Measurements from ENCODE around the gene ZNF598. TPM values are rescaled to one million over a fixed set of nuclear protein-coding genes. Genes with fewer than 3 reads are reported as not detected.
A peak's percentile ranks its signal among the peaks of the same experiment; 100 is the strongest.

Gene ZNF598
- total and polyA plus RNA-seq, 4 experiments from 2014 or later, result 3.1 to 49.8 (median 29.3) TPM

DNA sequence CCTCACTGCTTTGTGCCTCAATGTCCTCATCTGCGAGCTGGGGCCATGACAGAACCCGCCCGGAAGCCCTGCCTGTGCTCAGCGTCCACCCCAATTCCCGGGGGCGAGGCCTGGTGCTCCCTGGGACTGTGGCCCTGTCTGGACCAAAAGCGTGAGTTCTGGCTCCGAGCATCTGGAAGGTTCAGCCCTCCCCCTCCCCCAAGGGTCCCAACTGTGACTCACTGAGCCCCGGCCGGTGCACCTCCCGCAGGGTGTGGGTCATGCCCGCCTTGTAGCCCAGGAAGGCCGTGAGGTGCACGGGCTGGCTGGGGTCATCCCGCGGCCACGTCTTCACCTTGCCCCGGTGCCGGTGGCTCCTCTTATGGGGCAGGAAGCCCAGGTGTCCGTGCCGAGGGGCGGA lies 55.9 kb downstream of the ZNF598 start:
- Histone ChIP-seq H3K4me3 (ENCODE audit: low read length in 2 of 2) (no peak overlapping the region), H3K4me1 (ENCODE audit: insufficient read depth, low read length) (peaks cover 2% of the 10 kb centered on the region), H3K27ac (ENCODE audit: low read depth, low read length) (no peak overlapping the region), H3K9me3 (ENCODE audit: control insufficient read depth in 1 of 2, low read length in 2 of 2) (no peaks in the 10 kb centered on the region), H3K27me3 (ENCODE audit: insufficient read depth, low read length) (no peaks in the 10 kb centered on the region), H3K36me3 (ENCODE audit: insufficient read depth, low read length) (no peaks in the 10 kb centered on the region)
- H3K9me3 Mint-ChIP-seq, result no peaks in the 10 kb centered on the region
- intact Hi-C loops (cut with micrococcal nuclease), result no loop called here
- peaks cover 0 to under 1% (median 0%) of the 10 kb centered on the region in 4 donors for H3K4me1 Mint-ChIP-seq
- DNase-seq, result peak in 1 of 5 donors; percentile 24
- ChIA-PET POLR2A (ENCODE audit: partially characterized antibody) (interaction anchor here (2.3 kb wide), 1 partner anchor 11 kb away, joined by 5 read pairs; the partner anchor contains the start of gene MSRB1), CTCF (ENCODE audit: partially characterized antibody) (interaction anchor here (1.5 kb wide), 1 partner anchor 11 kb away, joined by 3 read pairs; the partner anchor contains the start of gene MSRB1)
- no peak overlapping the region for H3K27ac Mint-ChIP-seq
- no peaks in the 10 kb centered on the region for H3K27me3 Mint-ChIP-seq
- H3K4me3 Mint-ChIP-seq, result no peak overlapping the region
- H3K36me3 Mint-ChIP-seq, result no peaks in the 10 kb centered on the region

- no peaks in the 10 kb centered on the region for H3K36me3 ChIP-seq (ENCODE audit: insufficient read depth, low read length)
- H3K4me1 ChIP-seq (ENCODE audit: insufficient read depth, low read length), result no peaks in the 10 kb centered on the region
- Mint-ChIP-seq H3K27ac (no peak overlapping the region), H3K27me3 (no peaks in the 10 kb centered on the region), H3K36me3 (no peaks in the 10 kb centered on the region), H3K4me1 (no peaks in the 10 kb centered on the region), H3K9me3 (no peaks in the 10 kb centered on the region), H3K4me3 (no peak overlapping the region)
- H3K27ac ChIP-seq (ENCODE audit: low read depth, low read length), result no peak overlapping the region
- intact Hi-C loops (cut with micrococcal nuclease), result no loop called here
- H3K27me3 ChIP-seq (ENCODE audit: insufficient read depth, low read length), result no peaks in the 10 kb centered on the region
- H3K4me3 ChIP-seq (ENCODE audit: low read length in 2 of 2), result no peak overlapping the region
- DNase-seq, result no peak
- ChIA-PET CTCF (ENCODE audit: partially characterized antibody) (no interaction called here), POLR2A (ENCODE audit: partially characterized antibody) (no interaction called here)
- H3K9me3 ChIP-seq (ENCODE audit: control insufficient read depth in 1 of 2, low read length in 2 of 2), result no peaks in the 10 kb centered on the region
Measured at GRCh38 chr16:1950559-1950958, 59.1 kb downstream of the ZNF598 start.

DNA sequence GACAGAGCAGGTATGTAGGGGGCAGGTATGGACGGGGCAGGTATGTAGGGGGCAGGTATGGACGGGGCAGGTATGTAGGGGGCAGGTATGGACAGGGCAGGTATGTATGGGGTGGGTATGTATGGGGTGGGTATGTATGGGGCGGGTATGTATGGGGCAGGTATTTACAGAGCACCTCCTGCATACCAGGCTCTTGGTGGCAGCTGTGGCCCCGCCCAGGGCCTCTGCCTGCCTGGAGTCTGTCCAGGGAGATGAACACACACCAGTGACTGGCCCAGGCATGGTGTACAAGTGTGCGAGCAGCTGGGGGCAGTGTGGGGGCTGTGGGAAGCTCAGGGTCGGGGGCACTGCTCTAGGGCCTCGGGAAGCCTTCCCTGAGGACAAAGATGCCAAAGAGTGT lies 59.6 kb downstream of the ZNF598 start:
- no peaks in the 10 kb centered on the region for H3K9me3 ChIP-seq (ENCODE audit: control insufficient read depth in 1 of 2, low read length in 2 of 2)
- no peaks in the 10 kb centered on the region for H3K4me1 ChIP-seq (ENCODE audit: insufficient read depth, low read length)
- Mint-ChIP-seq H3K9me3 (no peaks in the 10 kb centered on the region), H3K4me3 (no peak overlapping the region), H3K4me1 (no peaks in the 10 kb centered on the region), H3K36me3 (no peaks in the 10 kb centered on the region), H3K27me3 (no peaks in the 10 kb centered on the region), H3K27ac (no peak overlapping the region)
- intact Hi-C loops (cut with micrococcal nuclease), result no loop called here
- no peaks in the 10 kb centered on the region for H3K36me3 ChIP-seq (ENCODE audit: insufficient read depth, low read length)
- CTCF ChIA-PET (ENCODE audit: partially characterized antibody), result no interaction called here
- no peak for DNase-seq
- no peaks in the 10 kb centered on the region for H3K27me3 ChIP-seq (ENCODE audit: insufficient read depth, low read length)
- POLR2A ChIA-PET (ENCODE audit: partially characterized antibody), result no interaction called here
- no peak overlapping the region for H3K4me3 ChIP-seq (ENCODE audit: low read length in 2 of 2)
- H3K27ac ChIP-seq (ENCODE audit: low read depth, low read length), result no peak overlapping the region

DNA sequence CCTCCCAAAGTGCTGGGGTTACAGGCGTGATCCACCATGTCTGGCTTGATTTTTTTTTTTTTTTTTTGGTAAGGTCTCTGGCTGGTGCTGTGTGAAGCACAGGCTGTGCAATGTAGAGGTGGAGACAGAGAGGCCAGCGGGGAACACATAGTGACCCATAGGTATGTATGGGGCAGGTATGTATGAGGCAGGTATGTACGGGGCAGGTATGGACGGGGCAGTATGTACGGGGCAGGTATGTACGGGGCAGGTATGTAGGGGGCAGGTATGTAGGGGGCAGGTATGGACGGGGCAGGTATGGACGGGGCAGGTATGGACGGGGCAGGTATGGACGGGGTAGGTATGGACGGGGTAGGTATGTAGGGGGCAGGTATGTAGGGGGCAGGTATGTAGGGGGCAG lies 60.1 kb downstream of the ZNF598 start:
- Mint-ChIP-seq H3K36me3 (no peaks in the 10 kb centered on the region), H3K9me3 (no peaks in the 10 kb centered on the region), H3K4me1 (peaks cover 0 to 2% (median 0%) of the 10 kb centered on the region in 4 donors), H3K4me3 (no peak overlapping the region), H3K27me3 (no peaks in the 10 kb centered on the region), H3K27ac (no peak overlapping the region)
- POLR2A ChIA-PET (ENCODE audit: partially characterized antibody), result no interaction called here
- no peaks in the 10 kb centered on the region for H3K9me3 ChIP-seq (ENCODE audit: control insufficient read depth in 1 of 2, low read length in 2 of 2)
- intact Hi-C loops (cut with micrococcal nuclease), result no loop called here
- H3K27ac ChIP-seq (ENCODE audit: low read depth, low read length), result no peak overlapping the region
- no peak for DNase-seq
- no peaks in the 10 kb centered on the region for H3K36me3 ChIP-seq (ENCODE audit: insufficient read depth, low read length)
- H3K4me3 ChIP-seq (ENCODE audit: low read length in 2 of 2), result no peak overlapping the region
- H3K27me3 ChIP-seq (ENCODE audit: insufficient read depth, low read length), result no peaks in the 10 kb centered on the region
- CTCF ChIA-PET (ENCODE audit: partially characterized antibody), result interaction anchor here (0.7 kb wide), 1 partner anchor 533 kb away, joined by 3 read pairs; no protein-coding TSS in a partner anchor
- no peaks in the 10 kb centered on the region for H3K4me1 ChIP-seq (ENCODE audit: insufficient read depth, low read length)

Other genes with a start within 250 kb of the ZNF598 start
Only the 30 nearest of the 33 such genes appear.
- 10 to 100 TPM; 57.6 to 67.3 TPM for gene MRPS34, start 236.7 kb downstream of the ZNF598 start, total RNA-seq
- 100 to 1,000 TPM; 138 to 151 TPM for gene MRPS34, start 236.7 kb downstream of the ZNF598 start, polyA plus RNA-seq
- 100 to 1,000 TPM; 133 to 144 TPM for gene SPSB3, start 227.2 kb downstream of the ZNF598 start, total RNA-seq
- 10 to 100 TPM; 56.6 to 72.9 TPM for gene SPSB3, start 227.2 kb downstream of the ZNF598 start, polyA plus RNA-seq
- 10 to 100 TPM; 55.9 to 59.4 TPM for gene NUBP2, start 226.9 kb downstream of the ZNF598 start, total RNA-seq
- 10 to 100 TPM; 77.6 to 98.9 TPM for gene NUBP2, start 226.9 kb downstream of the ZNF598 start, polyA plus RNA-seq
- under 1 TPM; 0.29 to 0.36 TPM for gene IGFALS, start 216.1 kb downstream of the ZNF598 start, total RNA-seq
- not detected for gene IGFALS, start 216.1 kb downstream of the ZNF598 start, polyA plus RNA-seq
- gene HAGH, start 183.0 kb downstream of the ZNF598 start, total RNA-seq, result 10 to 100 TPM; 73.7 to 77.8 TPM
- 10 to 100 TPM; 54.3 to 63.2 TPM for gene HAGH, start 183.0 kb downstream of the ZNF598 start, polyA plus RNA-seq
- 1 to 10 TPM; 7.8 to 9.6 TPM for gene FAHD1, start 182.6 kb downstream of the ZNF598 start, total RNA-seq
- gene FAHD1, start 182.6 kb downstream of the ZNF598 start, polyA plus RNA-seq, result 10 to 100 TPM; 22.3 to 23.2 TPM
- not detected for gene MEIOB, start 137.7 kb downstream of the ZNF598 start, total RNA-seq
- not detected for gene MEIOB, start 137.7 kb downstream of the ZNF598 start, polyA plus RNA-seq
- not detected for gene HS3ST6, start 91.4 kb downstream of the ZNF598 start, total RNA-seq
- gene HS3ST6, start 91.4 kb downstream of the ZNF598 start, polyA plus RNA-seq, result not detected
- 10 to 100 TPM in 1 of 2 experiments, 1 to 10 TPM in 1; 9.3 to 10.6 TPM for gene MSRB1, start 66.6 kb downstream of the ZNF598 start, total RNA-seq
- 10 to 100 TPM; 20.4 to 30.5 TPM for gene MSRB1, start 66.6 kb downstream of the ZNF598 start, polyA plus RNA-seq
- gene RPL3L, start 55.1 kb downstream of the ZNF598 start, total RNA-seq, result not detected
- not detected for gene RPL3L, start 55.1 kb downstream of the ZNF598 start, polyA plus RNA-seq
- gene NDUFB10, start 50.3 kb downstream of the ZNF598 start, total RNA-seq, result 10 to 100 TPM; 76.5 to 86.2 TPM
- gene NDUFB10, start 50.3 kb downstream of the ZNF598 start, polyA plus RNA-seq, result 100 to 1,000 TPM; 205 to 223 TPM
- gene RPS2, start 45.0 kb downstream of the ZNF598 start, total RNA-seq, result 1,000 to 10,000 TPM; 2,828 to 2,894 TPM
- 1,000 to 10,000 TPM; 6,382 to 6,826 TPM for gene RPS2, start 45.0 kb downstream of the ZNF598 start, polyA plus RNA-seq
- not detected for gene RNF151, start 43.0 kb downstream of the ZNF598 start, total RNA-seq
- not detected for gene RNF151, start 43.0 kb downstream of the ZNF598 start, polyA plus RNA-seq
- gene TBL3, start 37.8 kb downstream of the ZNF598 start, total RNA-seq, result 10 to 100 TPM; 33.2 to 35.0 TPM
- gene TBL3, start 37.8 kb downstream of the ZNF598 start, polyA plus RNA-seq, result 10 to 100 TPM; 44.1 to 47.6 TPM
- under 1 TPM; 0.47 to 0.84 TPM for gene NOXO1, start 28.4 kb downstream of the ZNF598 start, total RNA-seq
- gene NOXO1, start 28.4 kb downstream of the ZNF598 start, polyA plus RNA-seq, result under 1 TPM; 0.50 to 0.54 TPM
- 10 to 100 TPM; 19.6 to 22.6 TPM for gene GFER, start 25.6 kb downstream of the ZNF598 start, total RNA-seq
- 10 to 100 TPM; 32.2 to 35.7 TPM for gene GFER, start 25.6 kb downstream of the ZNF598 start, polyA plus RNA-seq
- gene SYNGR3, start 19.9 kb downstream of the ZNF598 start, total RNA-seq, result 1 to 10 TPM; 1.6 TPM
- 1 to 10 TPM in 1 of 2 donors, under 1 TPM in 1; 0.50 to 2.2 TPM for gene SYNGR3, start 19.9 kb downstream of the ZNF598 start, polyA plus RNA-seq
- not detected for gene NPW, start 10.0 kb upstream of the ZNF598 start, total RNA-seq
- gene NPW, start 10.0 kb upstream of the ZNF598 start, polyA plus RNA-seq, result not detected
- 1 to 10 TPM; 1.7 to 2.1 TPM for gene NHERF2, start 17.1 kb upstream of the ZNF598 start, total RNA-seq
- under 1 TPM; 0.16 to 0.40 TPM for gene NHERF2, start 17.1 kb upstream of the ZNF598 start, polyA plus RNA-seq
- 10 to 100 TPM in 1 of 2 experiments, 1 to 10 TPM in 1; 9.3 to 12.0 TPM for gene NTHL1, start 38.0 kb upstream of the ZNF598 start, total RNA-seq
- 10 to 100 TPM; 13.5 to 20.1 TPM for gene NTHL1, start 38.0 kb upstream of the ZNF598 start, polyA plus RNA-seq
- 100 to 1,000 TPM; 157 to 177 TPM for gene TSC2, start 38.2 kb upstream of the ZNF598 start, total RNA-seq
- 10 to 100 TPM; 20.7 to 50.8 TPM for gene TSC2, start 38.2 kb upstream of the ZNF598 start, polyA plus RNA-seq
- gene PKD1, start 126.1 kb upstream of the ZNF598 start, total RNA-seq, result 100 to 1,000 TPM; 125 to 126 TPM
- gene PKD1, start 126.1 kb upstream of the ZNF598 start, polyA plus RNA-seq, result 10 to 100 TPM in 1 of 2 donors, 1 to 10 TPM in 1; 2.3 to 11.7 TPM
- under 1 TPM in 1 of 2 experiments, not detected in 1; 0.44 TPM for gene RAB26, start 138.8 kb upstream of the ZNF598 start, total RNA-seq
- gene RAB26, start 138.8 kb upstream of the ZNF598 start, polyA plus RNA-seq, result under 1 TPM; 0.52 to 0.77 TPM
- 10 to 100 TPM; 40.9 to 41.9 TPM for gene TRAF7, start 146.0 kb upstream of the ZNF598 start, total RNA-seq
- gene TRAF7, start 146.0 kb upstream of the ZNF598 start, polyA plus RNA-seq, result 1 to 10 TPM; 1.9 to 8.9 TPM
- not detected for gene CASKIN1, start 186.8 kb upstream of the ZNF598 start, total RNA-seq
- not detected for gene CASKIN1, start 186.8 kb upstream of the ZNF598 start, polyA plus RNA-seq
- 10 to 100 TPM; 28.1 to 31.1 TPM for gene MLST8, start 195.6 kb upstream of the ZNF598 start, total RNA-seq
- gene MLST8, start 195.6 kb upstream of the ZNF598 start, polyA plus RNA-seq, result 10 to 100 TPM; 27.4 to 34.7 TPM
- gene BRICD5, start 201.0 kb upstream of the ZNF598 start, total RNA-seq, result 10 to 100 TPM; 32.4 to 33.4 TPM
- under 1 TPM in 1 of 2 donors, not detected in 1; 0.39 TPM for gene BRICD5, start 201.0 kb upstream of the ZNF598 start, polyA plus RNA-seq
- gene PGP, start 205.0 kb upstream of the ZNF598 start, total RNA-seq, result 10 to 100 TPM; 26.5 to 27.3 TPM
- gene PGP, start 205.0 kb upstream of the ZNF598 start, polyA plus RNA-seq, result 10 to 100 TPM in 1 of 2 donors, 1 to 10 TPM in 1; 7.8 to 12.8 TPM
- gene E4F1, start 213.8 kb upstream of the ZNF598 start, total RNA-seq, result 10 to 100 TPM; 46.5 to 49.7 TPM
- gene E4F1, start 213.8 kb upstream of the ZNF598 start, polyA plus RNA-seq, result 10 to 100 TPM in 1 of 2 donors, 1 to 10 TPM in 1; 6.7 to 20.9 TPM
- gene DNASE1L2, start 226.6 kb upstream of the ZNF598 start, total RNA-seq, result 1 to 10 TPM; 3.9 to 4.8 TPM
- gene DNASE1L2, start 226.6 kb upstream of the ZNF598 start, polyA plus RNA-seq, result not detected

All from CD4-positive, alpha-beta memory T cell (primary cell).